Measurements from ENCODE around the gene CCDC88C.
"Not testable (repeated sequence)": the region's sequence is repeated elsewhere in the genome, so short reads cannot be mapped to it uniquely, and the experiment has no call there.

Gene CCDC88C

GRCh38 chr14:91273885-91274273 is 143.7 kb downstream of the CCDC88C start:
- H3K27ac ChIP-seq (ENCODE audit: low read depth, low read length): no peak overlapping the region
- H3K27me3 ChIP-seq (ENCODE audit: insufficient read depth, low read length): no peaks in the 10 kb centered on the region
- WGBS: 97% methylated on average over 13 of the region's 13 CpGs
- no peaks in the 10 kb centered on the region for H3K9me3 ChIP-seq (ENCODE audit: insufficient read depth, low read depth, low read length)
- peaks cover 52% of the 10 kb centered on the region for H3K36me3 ChIP-seq (ENCODE audit: insufficient read depth, low read length)
- H3K9ac ChIP-seq (ENCODE audit: low read depth, low read length): no peak overlapping the region
- no peaks in the 10 kb centered on the region for H3K4me1 ChIP-seq (ENCODE audit: insufficient read depth, low read length)
- H3K4me3 ChIP-seq (ENCODE audit: low read length): no peak overlapping the region

- peaks cover 47% of the 10 kb centered on the region for H3K36me3 ChIP-seq (ENCODE audit: insufficient read depth, low read length)
- no peak overlapping the region for H3K27ac ChIP-seq (ENCODE audit: low read depth, low read length)
- no peaks in the 10 kb centered on the region for H3K4me1 ChIP-seq (ENCODE audit: insufficient read depth, low read length)
- H3K9ac ChIP-seq (ENCODE audit: low read depth, low read length): no peak overlapping the region; the same call in 1 of the 2 replicates
- no peaks in the 10 kb centered on the region for H3K9me3 ChIP-seq (ENCODE audit: insufficient read depth, low read depth, low read length)
- WGBS: 97% methylated on average over 27 of the region's 27 CpGs
- no peak overlapping the region for H3K4me3 ChIP-seq (ENCODE audit: low read length)
- no peaks in the 10 kb centered on the region for H3K27me3 ChIP-seq (ENCODE audit: insufficient read depth, low read length)
Measured at GRCh38 chr14:91273273-91273884, 144.2 kb downstream of the CCDC88C start.

GRCh38 chr14:91272341-91273272 is 145.0 kb downstream of the CCDC88C start:
- no peak overlapping the region for H3K4me3 ChIP-seq (ENCODE audit: low read length)

GRCh38 chr14:91271639-91272038 is 146.0 kb downstream of the CCDC88C start:
- no peak overlapping the region for H3K9ac ChIP-seq (ENCODE audit: low read depth, low read length)
- H3K36me3 ChIP-seq (ENCODE audit: insufficient read depth, low read length): peaks cover 30% of the 10 kb centered on the region
- H3K27me3 ChIP-seq (ENCODE audit: insufficient read depth, low read length): no peaks in the 10 kb centered on the region; the same call in 1 of the 2 replicates
- H3K27ac ChIP-seq (ENCODE audit: low read depth, low read length): no peak overlapping the region
- H3K4me1 ChIP-seq (ENCODE audit: insufficient read depth, low read length): no peaks in the 10 kb centered on the region
- no peak overlapping the region for H3K4me3 ChIP-seq (ENCODE audit: low read length)
- H3K9me3 ChIP-seq (ENCODE audit: insufficient read depth, low read depth, low read length): no peaks in the 10 kb centered on the region
- 96% methylated on average over 9 of the region's 9 CpGs for WGBS

More at GRCh38 chr14:91272341-91273272, 145.0 kb downstream of the CCDC88C start:
- H3K9me3 ChIP-seq (ENCODE audit: insufficient read depth, low read depth, low read length): no peaks in the 10 kb centered on the region
- H3K9ac ChIP-seq (ENCODE audit: low read depth, low read length): no peak overlapping the region
- no peaks in the 10 kb centered on the region for H3K4me1 ChIP-seq (ENCODE audit: insufficient read depth, low read length)
- H3K36me3 ChIP-seq (ENCODE audit: insufficient read depth, low read length): peaks cover 39% of the 10 kb centered on the region
- H3K27me3 ChIP-seq (ENCODE audit: insufficient read depth, low read length): no peaks in the 10 kb centered on the region
- H3K27ac ChIP-seq (ENCODE audit: low read depth, low read length): no peak overlapping the region
- 95% methylated on average over 43 of the region's 43 CpGs for WGBS

GRCh38 chr14:91270619-91271018 is 147.0 kb downstream of the CCDC88C start:
- Histone ChIP-seq H3K4me1 (ENCODE audit: insufficient read depth, low read length) (no peaks in the 10 kb centered on the region), H3K27ac (ENCODE audit: low read depth, low read length) (no peak overlapping the region), H3K27me3 (ENCODE audit: insufficient read depth, low read length) (peaks cover 5% of the 10 kb centered on the region; the same call in 1 of the 2 replicates), H3K4me3 (ENCODE audit: low read length) (no peak overlapping the region), H3K9ac (ENCODE audit: low read depth, low read length) (no peak overlapping the region), H3K9me3 (ENCODE audit: insufficient read depth, low read depth, low read length) (no peaks in the 10 kb centered on the region), H3K36me3 (ENCODE audit: insufficient read depth, low read length) (peaks cover 23% of the 10 kb centered on the region)
- 75% methylated on average over 5 of the region's 8 CpGs for WGBS

GRCh38 chr14:91270188-91270587 is 147.4 kb downstream of the CCDC88C start:
- Histone ChIP-seq H3K4me1 (ENCODE audit: insufficient read depth, low read length) (no peaks in the 10 kb centered on the region), H3K9ac (ENCODE audit: low read depth, low read length) (no peak overlapping the region), H3K27ac (ENCODE audit: low read depth, low read length) (no peak overlapping the region), H3K9me3 (ENCODE audit: insufficient read depth, low read depth, low read length) (no peaks in the 10 kb centered on the region), H3K4me3 (ENCODE audit: low read length) (no peak overlapping the region), H3K27me3 (ENCODE audit: insufficient read depth, low read length) (peaks cover 9% of the 10 kb centered on the region), H3K36me3 (ENCODE audit: insufficient read depth, low read length) (peaks cover 23% of the 10 kb centered on the region)
- WGBS: 96% methylated on average over 6 of the region's 6 CpGs

- 89% methylated on average over 23 of the region's 24 CpGs for WGBS
- Histone ChIP-seq H3K9ac (ENCODE audit: low read depth, low read length) (no peak overlapping the region), H3K9me3 (ENCODE audit: insufficient read depth, low read depth, low read length) (no peaks in the 10 kb centered on the region), H3K36me3 (ENCODE audit: insufficient read depth, low read length) (peaks cover 21% of the 10 kb centered on the region), H3K4me1 (ENCODE audit: insufficient read depth, low read length) (no peaks in the 10 kb centered on the region), H3K4me3 (ENCODE audit: low read length) (no peak overlapping the region), H3K27ac (ENCODE audit: low read depth, low read length) (no peak overlapping the region), H3K27me3 (ENCODE audit: insufficient read depth, low read length) (peaks cover 17% of the 10 kb centered on the region)
Measured at GRCh38 chr14:91269076-91269991, 148.3 kb downstream of the CCDC88C start.

- WGBS: 94% methylated on average over 7 of the region's 7 CpGs
- Histone ChIP-seq H3K27ac (ENCODE audit: low read depth, low read length) (no peak overlapping the region), H3K4me3 (ENCODE audit: low read length) (no peak overlapping the region), H3K9ac (ENCODE audit: low read depth, low read length) (no peak overlapping the region), H3K4me1 (ENCODE audit: insufficient read depth, low read length) (no peaks in the 10 kb centered on the region), H3K36me3 (ENCODE audit: insufficient read depth, low read length) (peaks cover 12% of the 10 kb centered on the region), H3K27me3 (ENCODE audit: insufficient read depth, low read length) (peaks cover 31% of the 10 kb centered on the region), H3K9me3 (ENCODE audit: insufficient read depth, low read depth, low read length) (no peaks in the 10 kb centered on the region)
Measured at GRCh38 chr14:91267965-91268437, 149.6 kb downstream of the CCDC88C start.

GRCh38 chr14:91266276-91266675 is 151.3 kb downstream of the CCDC88C start:
- not testable (repeated sequence) for H3K36me3 ChIP-seq (ENCODE audit: insufficient read depth, low read length); H3K9ac ChIP-seq (ENCODE audit: low read depth, low read length)

GRCh38 chr14:91265404-91265803 is 152.2 kb downstream of the CCDC88C start:
- H3K27me3 ChIP-seq (ENCODE audit: insufficient read depth, low read length): peaks cover 31% of the 10 kb centered on the region
- no peaks in the 10 kb centered on the region for H3K9me3 ChIP-seq (ENCODE audit: insufficient read depth, low read depth, low read length)
- H3K9ac ChIP-seq (ENCODE audit: low read depth, low read length): no peak overlapping the region
- H3K4me1 ChIP-seq (ENCODE audit: insufficient read depth, low read length): no peaks in the 10 kb centered on the region
- H3K27ac ChIP-seq (ENCODE audit: low read depth, low read length): no peak overlapping the region
- no peak overlapping the region for H3K4me3 ChIP-seq (ENCODE audit: low read length)
- 91% methylated on average over 7 of the region's 7 CpGs for WGBS
- 0 out of 2 replicates have a peak, but pooled peaks cover 2% of the 10 kb centered on the region for H3K36me3 ChIP-seq (ENCODE audit: insufficient read depth, low read length)

More at GRCh38 chr14:91266276-91266675, 151.3 kb downstream of the CCDC88C start:
- not testable (repeated sequence) for H3K27ac ChIP-seq (ENCODE audit: low read depth, low read length); H3K4me3 ChIP-seq (ENCODE audit: low read length); H3K9me3 ChIP-seq (ENCODE audit: insufficient read depth, low read depth, low read length); H3K4me1 ChIP-seq (ENCODE audit: insufficient read depth, low read length)
- WGBS: 92% methylated on average over 13 of the region's 15 CpGs
- peaks cover 31% of the 10 kb centered on the region for H3K27me3 ChIP-seq (ENCODE audit: insufficient read depth, low read length)

All from HUES64 (cell line).